Astrocyte of the spinal cord (primary cell): ENCODE data around the gene RNF40.
A peak's percentile ranks its signal among the peaks of the same experiment; 100 is the strongest.

Experiments
- DNase-seq: peaks from one replicate; pipeline ENCODE4 v3.0.0; 2011; ENCODE audit warnings: low read depth, low spot score
- H3K4me3 ChIP-seq: 2 replicates; pipeline ENCODE4 v1.5.1; 2011; ENCODE audit warnings: low read depth, mild to moderate bottlenecking, low read length, moderate library complexity
- in situ Hi-C: cut with HindIII; loops from 2 replicates; pipeline ENCODE4 v1.10.0; 2017; ENCODE audit warnings: low sequenced_read_pairs
- TF ChIP-seq, protein P1 (sequence below): IDR thresholded peaks from 2 replicates; pipeline ENCODE4 v1.5.1; 2012; ENCODE audit warnings: low read depth, mild to moderate bottlenecking, low read length, inconsistent platforms

RNF40 gene

GRCh38 chr16:30740364-30741251 is 21.5 kb upstream of the RNF40 start:
- in situ Hi-C loops, result no loop called here
- TF ChIP-seq, protein P1, sequence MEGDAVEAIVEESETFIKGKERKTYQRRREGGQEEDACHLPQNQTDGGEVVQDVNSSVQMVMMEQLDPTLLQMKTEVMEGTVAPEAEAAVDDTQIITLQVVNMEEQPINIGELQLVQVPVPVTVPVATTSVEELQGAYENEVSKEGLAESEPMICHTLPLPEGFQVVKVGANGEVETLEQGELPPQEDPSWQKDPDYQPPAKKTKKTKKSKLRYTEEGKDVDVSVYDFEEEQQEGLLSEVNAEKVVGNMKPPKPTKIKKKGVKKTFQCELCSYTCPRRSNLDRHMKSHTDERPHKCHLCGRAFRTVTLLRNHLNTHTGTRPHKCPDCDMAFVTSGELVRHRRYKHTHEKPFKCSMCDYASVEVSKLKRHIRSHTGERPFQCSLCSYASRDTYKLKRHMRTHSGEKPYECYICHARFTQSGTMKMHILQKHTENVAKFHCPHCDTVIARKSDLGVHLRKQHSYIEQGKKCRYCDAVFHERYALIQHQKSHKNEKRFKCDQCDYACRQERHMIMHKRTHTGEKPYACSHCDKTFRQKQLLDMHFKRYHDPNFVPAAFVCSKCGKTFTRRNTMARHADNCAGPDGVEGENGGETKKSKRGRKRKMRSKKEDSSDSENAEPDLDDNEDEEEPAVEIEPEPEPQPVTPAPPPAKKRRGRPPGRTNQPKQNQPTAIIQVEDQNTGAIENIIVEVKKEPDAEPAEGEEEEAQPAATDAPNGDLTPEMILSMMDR, result no peak
- DNase-seq, result peak; percentile 74
- H3K4me3 ChIP-seq, result no peak overlapping the region

DNA sequence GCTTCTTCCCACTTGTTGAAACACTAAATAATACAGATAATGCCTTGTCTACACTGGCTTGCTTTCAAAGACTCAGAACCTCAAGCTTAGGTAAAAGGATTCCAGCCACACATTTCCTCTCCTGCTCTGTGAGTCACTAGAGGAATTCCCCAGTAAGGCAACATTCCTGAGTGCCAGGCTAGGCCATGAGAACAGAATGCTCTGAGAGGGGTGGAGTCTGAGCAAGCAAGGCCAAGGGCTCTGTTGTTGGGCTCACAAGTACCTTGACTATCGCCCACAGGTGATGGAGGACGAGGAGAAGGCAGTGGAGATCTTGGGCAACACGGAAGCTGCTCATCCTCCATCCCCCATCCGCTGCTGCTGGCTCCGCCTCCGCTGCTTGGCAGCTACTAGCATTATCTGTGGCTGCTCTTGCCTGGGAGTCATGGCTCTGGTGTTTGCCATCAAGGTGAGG is 20.6 kb upstream of the RNF40 start:
- peak; percentile 84 for DNase-seq
- TF ChIP-seq, protein P1, result no peak
- in situ Hi-C loops, result no loop called here
- H3K4me3 ChIP-seq, result no peak overlapping the region

GRCh38 chr16:30743716-30744115 is 18.4 kb upstream of the RNF40 start:
- TF ChIP-seq, protein P1, result no peak
- in situ Hi-C loops, result no loop called here
- H3K4me3 ChIP-seq, result no peak overlapping the region
- DNase-seq, result no peak

- in situ Hi-C loops, result no loop called here
- H3K4me3 ChIP-seq, result no peak overlapping the region
- TF ChIP-seq, protein P1, result no peak
- no peak for DNase-seq
These were observed 17.9 kb upstream of the RNF40 start for GRCh38 chr16:30744183-30744582.

GRCh38 chr16:30745082-30745481 is 17.0 kb upstream of the RNF40 start:
- in situ Hi-C loops, result no loop called here
- TF ChIP-seq, protein P1, result no peak
- DNase-seq, result no peak
- H3K4me3 ChIP-seq, result no peak overlapping the region

DNA sequence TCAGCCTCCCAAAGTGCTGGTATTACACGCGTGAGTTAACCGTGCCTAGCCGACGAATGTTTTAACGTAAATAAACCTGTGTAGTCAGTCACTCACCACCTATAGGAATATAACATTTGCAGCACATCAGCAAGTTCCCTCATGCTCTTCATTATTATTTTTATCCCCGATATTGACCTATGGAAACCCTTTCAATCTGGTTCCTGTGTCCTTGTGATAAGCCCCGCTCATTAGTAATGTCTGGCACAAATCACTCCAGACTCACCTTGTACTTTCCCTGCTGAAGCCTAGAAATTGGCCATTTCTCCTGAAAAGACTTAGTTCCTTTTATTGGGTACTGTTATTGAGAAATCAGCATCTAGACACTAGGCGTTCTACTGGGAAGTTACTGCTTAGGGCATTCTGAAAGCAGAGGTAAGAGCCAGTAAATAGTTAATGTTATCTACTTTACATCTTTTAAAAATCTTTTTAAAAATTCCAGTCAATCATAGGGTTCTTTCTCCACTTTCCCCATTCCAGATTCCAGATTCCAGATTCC is 15.4 kb upstream of the RNF40 start:
- H3K4me3 ChIP-seq, result no peak overlapping the region
- no peak for DNase-seq
- in situ Hi-C loops, result no loop called here
- TF ChIP-seq, protein P1, result no peak
